GM12878 (cell line): ENCODE data around the gene TICRR. TPM values are rescaled to one million over a fixed set of nuclear protein-coding genes. Genes with fewer than 3 reads are reported as not detected.

Source experiments
- ATAC-seq: fragments of 200-7000 bp; cut with Tn5 transposase; 3 replicates; pipeline ENCODE4 v1.9.1; 2020; ENCODE audit warnings: mild to moderate bottlenecking, moderate library complexity
- BruUV-seq: library from RNA; stranded (reverse); fragments of 400-500 nt; replicated peaks from 2 replicates; lab custom pipeline; 2021; lab: Mats Ljungman, UMichigan
- CTCF ChIA-PET: fragments of 300-600 bp; sonication (Branson Sonifier 250); formaldehyde crosslinking; extraction: SDS; loops from one replicate; lab custom pipeline; 2021; ENCODE audit warnings: inconsistent platforms; lab: Yijun Ruan, JAX
- POLR2A ChIA-PET: fragments of 350-600 bp; formaldehyde crosslinking; extraction: SDS; loops from one replicate; lab custom pipeline; 2021; ENCODE audit warnings: inconsistent platforms; lab: Charles Lee
- RAD21 ChIA-PET: fragments of 300-600 bp; sonication (Branson Sonifier 250); formaldehyde crosslinking; loops from one replicate; lab custom pipeline; 2023; ENCODE audit warnings: antibody characterized with exemption; ENCODE audit not compliant: unreplicated experiment; lab: Charles Lee
- SMC1A ChIA-PET: fragments of 300-600 bp; sonication (Branson Sonifier 250); formaldehyde crosslinking; loops from one replicate; lab custom pipeline; 2023; ENCODE audit not compliant: unreplicated experiment, uncharacterized antibody; lab: Charles Lee
- DNase-seq: peaks from one replicate; pipeline ENCODE4 v3.0.0-alpha.2; 2011; ENCODE audit warnings: low read depth, low spot score
- FAIRE-seq: peaks from 3 replicates; lab custom pipeline; 2011; peaks lifted over from hg19 to GRCh38; lab: Jason Lieb, UNC
- H2AFZ ChIP-seq: 2 replicates; pipeline ENCODE4 v1.6.0; 2011; ENCODE audit warnings: low read depth, low read length, control low read depth; ENCODE audit not compliant: control insufficient read depth
- H3K27ac ChIP-seq: 2 replicates; pipeline ENCODE4 v1.5.1; 2011; ENCODE audit warnings: control low read depth; ENCODE audit not compliant: control insufficient read depth, insufficient read depth
- H3K27me3 ChIP-seq, 2 experiments: replicated peaks in 1 of 2; 2 replicates each; pipeline versions ENCODE4 v1.6.0 to v1.6.1; 2011; ENCODE audit warnings: low read length in 1 of 2; ENCODE audit not compliant: control insufficient read depth in 2 of 2, insufficient read depth in 2 of 2
- H3K36me3 ChIP-seq, 2 experiments: 2 replicates each; pipeline ENCODE4 v1.5.1; 2011; ENCODE audit warnings: low read length in 1 of 2; ENCODE audit not compliant: control insufficient read depth in 2 of 2, insufficient read depth in 2 of 2
- H3K4me1 ChIP-seq: 2 replicates; pipeline ENCODE4 v1.6.1; 2011; ENCODE audit warnings: mild to moderate bottlenecking, low read length, moderate library complexity, mixed read lengths; ENCODE audit not compliant: control insufficient read depth, insufficient read depth
- H3K4me2 ChIP-seq: 2 replicates; pipeline ENCODE4 v1.6.0; 2011; ENCODE audit warnings: control low read depth; ENCODE audit not compliant: control insufficient read depth, insufficient read depth
- H3K4me3 ChIP-seq: fragments of 200-600 bp; sonication (generic); 2 replicates; pipeline ENCODE4 v1.5.1; 2016
- H3K79me2 ChIP-seq: 2 replicates; pipeline ENCODE4 v1.6.0; 2011; ENCODE audit warnings: low read length; ENCODE audit not compliant: control insufficient read depth, insufficient read depth
- H3K9ac ChIP-seq: 2 replicates; pipeline ENCODE4 v1.8.0; 2011; ENCODE audit warnings: low read length, control low read depth, mixed read lengths; ENCODE audit not compliant: control insufficient read depth, insufficient read depth
- H3K9me3 ChIP-seq: replicated peaks from 3 replicates; pipeline ENCODE4 v1.5.1; 2011; ENCODE audit warnings: mild to moderate bottlenecking, low read length; ENCODE audit not compliant: control insufficient read depth, insufficient read depth
- H4K20me1 ChIP-seq: 2 replicates; pipeline ENCODE4 v1.6.0; 2011; ENCODE audit not compliant: control insufficient read depth, insufficient read depth
- CBX5 ChIP-seq: sonication (generic); IDR thresholded peaks from 2 replicates; pipeline ENCODE4 v1.6.1; 2016; ENCODE audit warnings: low read depth, moderate library complexity, mild to moderate bottlenecking, inconsistent platforms
- CEBPB ChIP-seq, 2 experiments: fragments of 150-350 bp in 1 of 2; IDR thresholded peaks; 2 replicates each; pipeline ENCODE4 v1.6.1; 2012 to 2014; ENCODE audit warnings: low read depth in 2 of 2, low read length in 2 of 2, borderline replicate concordance in 1 of 2, inconsistent platforms in 1 of 2
- CHD1 ChIP-seq: IDR thresholded peaks from 2 replicates; pipeline ENCODE4 v1.6.1; 2012; ENCODE audit warnings: low read depth, low read length, improper control_type of control experiment
- EED ChIP-seq: sonication (generic); IDR thresholded peaks from 2 replicates; pipeline ENCODE4 v1.6.1; 2016; ENCODE audit warnings: antibody characterized with exemption, low read depth
- FOS ChIP-seq: IDR thresholded peaks from 3 replicates; pipeline ENCODE4 v1.6.1; 2011; ENCODE audit warnings: borderline replicate concordance; ENCODE audit not compliant: insufficient read length; ENCODE audit errors: extremely low read depth
- IKZF1 ChIP-seq: fragments of 450-650 bp; conservative IDR thresholded peaks from 2 replicates; pipeline ENCODE4 v1.6.1; 2017; ENCODE audit warnings: antibody characterized with exemption, mild to moderate bottlenecking
- IRF4 ChIP-seq: IDR thresholded peaks from 2 replicates; pipeline ENCODE4 v1.6.1; 2011; ENCODE audit warnings: low read depth, low read length
- KAT2A ChIP-seq: conservative IDR thresholded peaks from 2 replicates; pipeline ENCODE4 v1.6.1; 2011; ENCODE audit warnings: low read depth, low read length; ENCODE audit not compliant: control insufficient read depth
- MYC ChIP-seq: IDR thresholded peaks from 2 replicates; pipeline ENCODE4 v1.6.1; 2011; ENCODE audit warnings: mild to moderate bottlenecking, low read length, moderate library complexity, inconsistent platforms; ENCODE audit not compliant: insufficient read depth, insufficient replicate concordance, insufficient read length, severe bottlenecking
- NFXL1 ChIP-seq: fragments of 450-650 bp; IDR thresholded peaks from 2 replicates; pipeline ENCODE4 v1.6.1; 2017; ENCODE audit warnings: antibody characterized with exemption, mild to moderate bottlenecking, borderline replicate concordance
- PAX8 ChIP-seq: fragments of 450-650 bp; IDR thresholded peaks from 2 replicates; pipeline ENCODE4 v1.6.1; 2017; ENCODE audit warnings: mild to moderate bottlenecking, moderate library complexity
- PML ChIP-seq: IDR thresholded peaks from 2 replicates; pipeline ENCODE4 v1.6.1; 2012; ENCODE audit warnings: low read length, inconsistent platforms
- RELA ChIP-seq: fragments of 450-650 bp; IDR thresholded peaks from 2 replicates; pipeline ENCODE4 v1.8.0; 2014; ENCODE audit warnings: borderline replicate concordance; ENCODE audit not compliant: partially characterized antibody
- STAT1 ChIP-seq: fragments of 450-650 bp; conservative IDR thresholded peaks from 2 replicates; pipeline ENCODE4 v1.6.1; 2014; ENCODE audit warnings: antibody characterized with exemption, mild to moderate bottlenecking
- SUZ12 ChIP-seq: fragments of 200-600 bp; sonication (generic); IDR thresholded peaks from one replicate; pipeline ENCODE4 v1.6.1; 2018; ENCODE audit warnings: antibody characterized with exemption, mild to moderate bottlenecking; ENCODE audit not compliant: unreplicated experiment
- YBX1 ChIP-seq: fragments of 450-650 bp; IDR thresholded peaks from 2 replicates; pipeline ENCODE4 v1.6.1; 2016; ENCODE audit warnings: antibody characterized with exemption
- WGBS: methylation state at CpG from one replicate; pipeline ENCODE4 v1.1.6; 2016; ENCODE audit warnings: low lambda C conversion rate; ENCODE audit not compliant: insufficient replicate concordance, insufficient coverage; ENCODE audit errors: missing lambda C conversion rate; 5-methylcytosine and 5-hydroxymethylcytosine counted together
- in situ Hi-C: fragments of 300-500 bp; cut with MboI; formaldehyde crosslinking; loops from 9 replicates; pipeline ENCODE4 v1.14.3; 2018; ENCODE audit warnings: mixed read lengths
- intact Hi-C: fragments of 100-400 bp; cut with micrococcal nuclease; formaldehyde crosslinking; loops from one replicate; pipeline ENCODE4 v1.14.2; 2022; ENCODE audit not compliant: unreplicated experiment
- polyA plus RNA-seq, 11 experiments: library from polyadenylated mRNA; depleted of rRNA in 4 of 11; unstranded in 6 of 11; stranded (reverse) in 5 of 11; fragments of >200 nt; fragmentation: Nextera tagmentation in 4 of 11; fragmentation: Illumina TruSeq in 1 of 11; extraction: Ambion mirVana in 4 of 11; extraction: Trizol in 1 of 11; gene quantifications; 1 replicate in 1 of 11; 2 replicates in 10 of 11; pipeline versions ENCODE4 v1.2.1 to v1.2.3, GENCODE V29; 2011 to 2016; ENCODE audit warnings: inconsistent platforms in 2 of 11, missing spikeins in 2 of 11, low read depth in 1 of 11
- total RNA-seq, 4 experiments: library from RNA; depleted of rRNA in 3 of 4; stranded (reverse); fragments of >200 nt in 3 of 4; fragmentation: Illumina TruSeq in 1 of 4; extraction: Trizol in 1 of 4; gene quantifications; 2 replicates each; pipeline versions ENCODE4 v1.2.1 to v1.2.3, GENCODE V29; 2013 to 2021

TICRR gene
- total and polyA plus RNA-seq, 10 of the 15 experiments (the other 5 are each of a cell fraction or from before 2014, with no cell fraction given), result 0.58 to 21.5 (median 11.5) TPM

- Histone ChIP-seq H2AFZ (no peak overlapping the region), H3K79me2 (no peaks in the 10 kb centered on the region), H3K9ac (no peak overlapping the region), H3K36me3 (no peaks in the 10 kb centered on the region), H3K9me3 (no peaks in the 10 kb centered on the region), H4K20me1 (no peaks in the 10 kb centered on the region), H3K4me1 (peaks cover 7% of the 10 kb centered on the region), H3K4me3 (no peak overlapping the region)
- 74% methylated on average over 5 of the region's 5 CpGs for WGBS
- ChIA-PET RAD21 (no interaction called here), SMC1A (interaction anchor here (1.3 kb wide), 1 partner anchor 349 kb away, joined by 3 read pairs; no protein-coding TSS in a partner anchor)
- intact Hi-C loops, result loop anchor here (1.0 kb wide), 1 partner anchor 60 kb away; no protein-coding TSS in a partner anchor
- DNase-seq (no peak), FAIRE-seq (no peak)
- TF ChIP-seq MYC, result no peak
- no peak for TF ChIP-seq SUZ12
- TF ChIP-seq IKZF1, result no peak
- no peak for TF ChIP-seq NFXL1
- no peak for TF ChIP-seq PML
- TF ChIP-seq IRF4, result no peak
- TF ChIP-seq PAX8, result no peak
- TF ChIP-seq CBX5, result no peak
- TF ChIP-seq CEBPB (IDR thresholded peaks at IDR 0.05; ENCODE audit: borderline replicate concordance in 1 of 2, low read depth in 2 of 2, low read length in 2 of 2), result no peak
- no peak for TF ChIP-seq RELA
- TF ChIP-seq STAT1, result no peak
- TF ChIP-seq YBX1, result no peak
- TF ChIP-seq FOS, result no peak
- TF ChIP-seq KAT2A, result no peak
- no peak for TF ChIP-seq EED
- no peak for TF ChIP-seq CHD1
- TF ChIP-seq, all 136 proteins: peak for 0
- ChIA-PET POLR2A (no interaction called here), CTCF (interaction anchor here (1.1 to 3.2 kb wide), 3 partner anchors 30 to 66 kb away, joined by 4 to 42 read pairs (median 4); partner anchors contain the start of gene RHCG)
- ATAC-seq, result no peak
- in situ Hi-C loops, result no loop called here
- Histone ChIP-seq H3K27ac (no peak overlapping the region), H3K27me3 (no peaks in the 10 kb centered on the region), H3K4me2 (no peak overlapping the region)
- no TSS peak for BruUV-seq
Measured at GRCh38 chr15:89555768-89556167, 19.5 kb upstream of the TICRR start.
